Lung (tissue), 12 donors: ENCODE data around the gene DTNBP1. TPM values are rescaled to one million over a fixed set of nuclear protein-coding genes. Genes with fewer than 3 reads are reported as not detected.
"Not testable (repeated sequence)": the region's sequence is repeated elsewhere in the genome, so short reads cannot be mapped to it uniquely, and the experiment has no call there.

Experiments
- ATAC-seq: fragments of 200-7000 bp; cut with Tn5 transposase; one replicate; pipeline ENCODE4 v1.9.1; 2020; ENCODE audit warnings: moderate number of reproducible peaks; ENCODE audit not compliant: insufficient read depth, low FRiP score
- DNase-seq, 3 donors: peaks; one replicate each; pipeline ENCODE4 v3.0.0-alpha.2; 2013 to 2017
- H3K27ac ChIP-seq, 2 donors: one replicate each; pipeline ENCODE4 v1.5.1; 2013; ENCODE audit warnings: mild to moderate bottlenecking in 2 of 2, moderate library complexity in 2 of 2, control low read depth in 1 of 2, inconsistent platforms in 1 of 2, low read depth in 1 of 2, low read length in 1 of 2
- H3K27me3 ChIP-seq, 3 donors: one replicate each; pipeline ENCODE4 v1.5.1; 2013; ENCODE audit warnings: low read length in 2 of 3; ENCODE audit not compliant: control insufficient read depth in 3 of 3, insufficient read depth in 3 of 3
- H3K36me3 ChIP-seq, 4 donors: one replicate each; pipeline ENCODE4 v1.5.1; 2013; ENCODE audit warnings: low read length in 4 of 4, mild to moderate bottlenecking in 1 of 4, moderate library complexity in 1 of 4; ENCODE audit not compliant: control insufficient read depth in 4 of 4, insufficient read depth in 4 of 4
- H3K4me1 ChIP-seq, 5 donors: one replicate each; pipeline ENCODE4 v1.5.1; 2013; ENCODE audit warnings: low read length in 5 of 5, mild to moderate bottlenecking in 2 of 5, moderate library complexity in 1 of 5; ENCODE audit not compliant: control insufficient read depth in 5 of 5, insufficient read depth in 5 of 5
- H3K4me3 ChIP-seq: one replicate; pipeline ENCODE4 v1.5.1; 2013; ENCODE audit warnings: mild to moderate bottlenecking, control low read depth, moderate library complexity
- H3K9ac ChIP-seq, 2 donors: one replicate each; pipeline ENCODE4 v1.5.1; 2013; ENCODE audit warnings: low read length in 2 of 2, control low read depth in 1 of 2; ENCODE audit not compliant: insufficient read depth in 1 of 2
- H3K9me3 ChIP-seq, 4 donors: one replicate each; pipeline ENCODE4 v1.5.1; 2013; ENCODE audit warnings: low read length in 3 of 4, mild to moderate bottlenecking in 1 of 4, moderate library complexity in 1 of 4; ENCODE audit not compliant: control insufficient read depth in 4 of 4, insufficient read depth in 3 of 4
- WGBS, 2 donors: extraction: QIAGEN DNeasy Blood & Tissue Kit; methylation state at CpG; one replicate each; pipeline ENCODE4 v1.1.7; 2013; 5-methylcytosine and 5-hydroxymethylcytosine counted together
- polyA plus RNA-seq, 2 donors: library from polyadenylated mRNA; stranded (reverse); fragments of 200-250 nt; gene quantifications; one replicate each; pipeline ENCODE4 v1.2.1, GENCODE V29; 2013
- total RNA-seq, 2 donors: library from RNA; depleted of rRNA in 1 of 2; stranded (reverse); fragments of >200 nt in 1 of 2; gene quantifications; one replicate each; pipeline ENCODE4 v1.2.1, GENCODE V29; 2014 to 2021
- TF ChIP-seq, protein P1 (sequence below): IDR thresholded peaks from 2 replicates; pipeline ENCODE4 v1.5.1; 2012; ENCODE audit warnings: mild to moderate bottlenecking; ENCODE audit errors: control extremely low read depth, extremely low read depth
- donor health status: control.
- donor health status: control.
- donor health status: Bipolar disorder and iron deficiency.
- donor health status: healthy.
- donor health status: DM: yes; HTN: yes; CAD: no.

DTNBP1 gene
- total and polyA plus RNA-seq, 4 donors: 9.9 to 23.9 (median 20.5) TPM

- Histone ChIP-seq H3K4me3 (no peak overlapping the region), H3K36me3 (no peaks in the 10 kb centered on the region), H3K9me3 (peaks cover 0 to 3% (median 0%) of the 10 kb centered on the region in 4 donors), H3K9ac (no peak overlapping the region), H3K27ac (no peak overlapping the region), H3K4me1 (peaks cover 0 to 24% (median 10%) of the 10 kb centered on the region in 5 donors), H3K27me3 (no peaks in the 10 kb centered on the region)
- DNase-seq (peak in 1 of 3 donors; percentile 32), ATAC-seq (no peak)
- TF ChIP-seq, protein P1, sequence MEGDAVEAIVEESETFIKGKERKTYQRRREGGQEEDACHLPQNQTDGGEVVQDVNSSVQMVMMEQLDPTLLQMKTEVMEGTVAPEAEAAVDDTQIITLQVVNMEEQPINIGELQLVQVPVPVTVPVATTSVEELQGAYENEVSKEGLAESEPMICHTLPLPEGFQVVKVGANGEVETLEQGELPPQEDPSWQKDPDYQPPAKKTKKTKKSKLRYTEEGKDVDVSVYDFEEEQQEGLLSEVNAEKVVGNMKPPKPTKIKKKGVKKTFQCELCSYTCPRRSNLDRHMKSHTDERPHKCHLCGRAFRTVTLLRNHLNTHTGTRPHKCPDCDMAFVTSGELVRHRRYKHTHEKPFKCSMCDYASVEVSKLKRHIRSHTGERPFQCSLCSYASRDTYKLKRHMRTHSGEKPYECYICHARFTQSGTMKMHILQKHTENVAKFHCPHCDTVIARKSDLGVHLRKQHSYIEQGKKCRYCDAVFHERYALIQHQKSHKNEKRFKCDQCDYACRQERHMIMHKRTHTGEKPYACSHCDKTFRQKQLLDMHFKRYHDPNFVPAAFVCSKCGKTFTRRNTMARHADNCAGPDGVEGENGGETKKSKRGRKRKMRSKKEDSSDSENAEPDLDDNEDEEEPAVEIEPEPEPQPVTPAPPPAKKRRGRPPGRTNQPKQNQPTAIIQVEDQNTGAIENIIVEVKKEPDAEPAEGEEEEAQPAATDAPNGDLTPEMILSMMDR: no peak
- 83 to 89% methylated on average over 4 of the region's 4 CpGs for WGBS, 2 donors
These were observed 118.4 kb downstream of the DTNBP1 start for GRCh38 chr6:15544321-15544900.

DNA sequence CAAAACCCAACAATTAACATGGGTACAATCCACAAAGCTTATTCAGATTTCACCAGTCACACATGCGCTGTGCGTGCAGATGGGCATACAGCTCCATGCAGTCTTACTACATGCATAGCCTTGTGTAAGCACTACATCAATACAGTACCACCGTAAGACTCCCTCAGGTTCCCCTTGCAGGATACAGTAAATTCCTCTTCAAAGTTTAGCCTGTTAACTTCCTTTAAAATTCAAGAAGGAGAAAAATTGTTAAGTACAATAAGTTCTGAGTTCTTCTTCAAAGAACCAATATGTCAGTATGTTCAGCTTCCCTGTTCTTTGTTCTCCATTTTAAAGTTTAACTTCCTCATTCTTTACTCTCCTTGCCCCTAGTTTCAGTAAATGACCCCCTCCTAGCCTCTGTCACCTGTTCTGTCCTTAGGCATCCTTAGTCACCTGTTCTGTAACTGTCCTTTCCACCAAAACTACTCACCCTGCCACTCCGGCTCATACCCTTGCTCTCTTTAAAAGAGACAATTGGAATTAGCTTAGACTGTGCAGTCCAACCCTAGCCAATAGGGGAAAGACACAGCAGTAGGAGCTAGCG is 119.4 kb downstream of the DTNBP1 start:
- not testable (repeated sequence) for H3K27ac ChIP-seq, H3K9ac ChIP-seq, H3K9me3 ChIP-seq, DNase-seq, H3K27me3 ChIP-seq, ATAC-seq, H3K4me3 ChIP-seq, H3K36me3 ChIP-seq
- peaks cover 0 to 23% (median 11%) of the 10 kb centered on the region in 5 donors for H3K4me1 ChIP-seq
- WGBS, 2 donors: 79 to 93% methylated on average over 5 of the region's 5 CpGs

DNA sequence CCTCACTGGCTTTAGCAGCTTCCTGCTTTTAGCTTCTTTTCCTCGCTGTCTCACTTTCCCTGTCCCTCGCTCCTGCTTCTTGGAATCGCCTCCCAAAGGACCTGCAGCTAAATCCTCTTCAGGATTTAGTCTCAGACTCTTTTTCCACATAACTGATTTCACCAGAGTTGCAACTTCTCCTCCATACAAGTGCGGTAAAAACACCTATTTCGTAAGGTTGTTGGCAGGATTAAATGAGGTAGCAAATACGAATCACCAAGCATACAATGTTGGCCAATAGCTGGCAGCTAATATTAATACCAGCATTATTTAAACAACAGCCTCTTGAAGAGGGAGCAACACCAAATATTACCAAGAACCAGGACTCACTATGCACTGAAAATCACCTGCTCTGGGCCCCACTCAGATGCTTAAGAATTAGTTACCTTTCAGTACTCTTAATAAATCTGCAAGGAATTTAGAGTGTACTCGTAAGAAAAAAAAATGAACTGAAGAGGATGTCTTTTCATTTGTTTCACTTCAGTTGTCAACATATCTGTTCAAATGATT is 123.0 kb downstream of the DTNBP1 start:
- H3K27ac ChIP-seq: peak overlapping the region in 1 of 2 donors; percentile 46
- TF ChIP-seq, protein P1: no peak
- ATAC-seq: peak; percentile 52

DNA sequence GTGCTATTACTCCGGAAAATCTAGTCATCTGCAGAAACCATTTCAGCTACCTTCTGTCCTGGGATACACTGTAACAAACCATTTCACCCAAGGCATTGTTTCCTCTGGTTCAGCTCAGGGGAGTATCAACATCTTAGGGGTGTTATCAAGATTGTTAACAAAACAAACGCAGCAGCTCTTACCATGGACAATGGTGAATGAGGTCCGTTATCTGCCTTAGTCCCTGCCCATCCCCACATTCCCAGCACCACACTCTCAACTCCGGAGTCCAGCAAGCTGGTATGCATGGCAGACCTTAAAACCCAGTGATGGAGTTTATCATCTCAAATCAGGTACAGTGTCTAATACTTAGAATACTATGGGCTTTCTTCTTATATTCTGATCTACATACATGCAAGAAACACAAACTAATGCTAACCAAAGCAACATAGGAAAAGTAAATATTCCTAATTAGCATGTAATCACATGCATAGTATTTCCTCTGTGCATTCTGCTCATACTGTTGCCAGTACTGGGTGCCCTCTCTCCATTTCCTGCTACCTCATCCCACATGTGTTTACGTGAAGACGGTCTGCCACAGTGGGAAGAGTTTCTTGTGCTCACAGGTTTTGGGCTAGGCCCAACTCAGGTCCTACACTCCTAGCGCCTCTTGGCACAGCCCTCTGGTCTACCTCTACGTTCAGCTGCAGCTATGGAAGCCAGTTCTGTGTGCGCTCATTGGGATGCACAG is 123.9 kb downstream of the DTNBP1 start:
- Histone ChIP-seq H3K36me3 (no peaks in the 10 kb centered on the region), H3K9ac (no peak overlapping the region), H3K27ac (peak overlapping the region in 1 of 2 donors; percentile 46), H3K9me3 (peaks cover 0 to 3% (median 0%) of the 10 kb centered on the region in 4 donors), H3K4me3 (no peak overlapping the region), H3K4me1 (peaks cover 0 to 10% (median 2%) of the 10 kb centered on the region in 5 donors), H3K27me3 (no peaks in the 10 kb centered on the region)
- ATAC-seq: no peak
- TF ChIP-seq, protein P1: no peak
- no peak for DNase-seq
- WGBS, 2 donors: 74 to 78% methylated on average over 9 of the region's 9 CpGs

More for the DNA sequence above, 123.0 kb downstream of the DTNBP1 start:
- WGBS, 2 donors: 52 to 64% methylated on average over 7 of the region's 7 CpGs
- peak in 2 of 3 donors; percentile 17 to 30 for DNase-seq
- no peaks in the 10 kb centered on the region for H3K27me3 ChIP-seq
- peaks cover 0 to 10% (median 2%) of the 10 kb centered on the region in 5 donors for H3K4me1 ChIP-seq
- H3K9me3 ChIP-seq: peaks cover 0 to 3% (median 0%) of the 10 kb centered on the region in 4 donors
- no peak overlapping the region for H3K9ac ChIP-seq
- H3K4me3 ChIP-seq: no peak overlapping the region
- no peaks in the 10 kb centered on the region for H3K36me3 ChIP-seq
